K562 (cell line): Measurements from ENCODE around the gene MVD. TPM values are rescaled to one million over a fixed set of nuclear protein-coding genes. Genes with fewer than 3 reads are reported as not detected.
A peak's percentile ranks its signal among the peaks of the same experiment; 100 is the strongest.

Experiments
- CEBPB ChIP-seq: fragments of 450-650 bp; IDR thresholded peaks from 2 replicates; pipeline ENCODE4 v1.6.1; 2016; ENCODE audit warnings: missing genetic modification characterization, missing compliant biosample characterization
- FOXK2 ChIP-seq, 2 experiments: fragments of 450-650 bp; IDR thresholded peaks in 1 of 2; conservative IDR thresholded peaks in 1 of 2; 2 replicates each; pipeline ENCODE4 v1.6.1; 2016; ENCODE audit warnings: low read depth in 2 of 2, mild to moderate bottlenecking in 1 of 2
- HBP1 ChIP-seq: fragments of 450-650 bp; formaldehyde crosslinking; IDR thresholded peaks from 2 replicates; pipeline ENCODE4 v1.4.0; 2022; ENCODE audit warnings: missing genetic modification characterization
- LCOR ChIP-seq: sonication (generic); formaldehyde crosslinking; IDR thresholded peaks from 2 replicates; pipeline ENCODE4 v1.8.0; 2022; ENCODE audit warnings: mild to moderate bottlenecking, missing genetic modification reagents
- NR2C2 ChIP-seq, 2 experiments: fragments of 200-800 bp in 1 of 2; sonication (Bioruptor generic) in 1 of 2; sonication (generic) in 1 of 2; formaldehyde crosslinking in 1 of 2; IDR thresholded peaks; 2 replicates each; pipeline versions ENCODE4 v1.6.1 to v1.8.0; 2016 to 2022; ENCODE audit warnings: mild to moderate bottlenecking in 1 of 2, missing compliant biosample characterization in 1 of 2, missing genetic modification characterization in 1 of 2, missing genetic modification reagents in 1 of 2
- NR3C1 ChIP-seq: sonication (generic); formaldehyde crosslinking; IDR thresholded peaks from 2 replicates; pipeline ENCODE4 v1.8.1; 2022; ENCODE audit warnings: missing genetic modification reagents
- PHB ChIP-seq: fragments of 250-450 bp; sonication (Bioruptor Pico); IDR thresholded peaks from 2 replicates; pipeline ENCODE4 v1.5.0; 2021
- RHOXF2B ChIP-seq: fragments of 250-450 bp; sonication (Bioruptor Pico); conservative IDR thresholded peaks from 2 replicates; pipeline ENCODE4 v1.5.1; 2021
- TRIM28 ChIP-seq: fragments of 450-650 bp; IDR thresholded peaks from 2 replicates; pipeline ENCODE4 v1.6.1; 2017
- YY1 ChIP-seq, 3 experiments: IDR thresholded peaks; 2 replicates each; pipeline ENCODE4 v1.6.1; 2011; ENCODE audit warnings: low read length in 2 of 3, mild to moderate bottlenecking in 2 of 3, moderate library complexity in 2 of 3, borderline replicate concordance in 1 of 3, control low read depth in 1 of 3, low read depth in 1 of 3; ENCODE audit not compliant: insufficient read depth in 3 of 3, insufficient replicate concordance in 2 of 3, control insufficient read depth in 1 of 3, insufficient read length in 1 of 3; ENCODE audit errors: extremely low read depth in 1 of 3
- ZBTB49 ChIP-seq: sonication (generic); formaldehyde crosslinking; IDR thresholded peaks from 2 replicates; pipeline ENCODE4 v1.8.0; 2022; ENCODE audit warnings: missing genetic modification reagents, mild to moderate bottlenecking, borderline replicate concordance
- ZBTB8A ChIP-seq: fragments of 450-650 bp; IDR thresholded peaks from 2 replicates; pipeline ENCODE4 v1.6.1; 2018; ENCODE audit warnings: mild to moderate bottlenecking, moderate library complexity; ENCODE audit not compliant: partially characterized antibody
- ZNF24 ChIP-seq: fragments of 450-650 bp; IDR thresholded peaks from 2 replicates; pipeline ENCODE4 v1.6.1; 2016
- polyA plus RNA-seq, 8 experiments: library from polyadenylated mRNA; depleted of rRNA in 4 of 8; stranded (reverse) in 5 of 8; unstranded in 3 of 8; fragments of >200 nt; fragmentation: Nextera tagmentation in 2 of 8; fragmentation: Illumina TruSeq in 1 of 8; extraction: Ambion mirVana in 2 of 8; extraction: Trizol in 1 of 8; gene quantifications; 2 replicates each; pipeline versions ENCODE4 v1.2.1 to v1.2.3, GENCODE V29; 2011 to 2014; ENCODE audit warnings: inconsistent platforms in 1 of 8, missing spikeins in 1 of 8
- total RNA-seq, 7 experiments: library from RNA; depleted of rRNA in 6 of 7; stranded (reverse); fragments of >200 nt in 6 of 7; fragmentation: Illumina TruSeq in 2 of 7; extraction: Trizol in 2 of 7; gene quantifications; 2 replicates each; pipeline versions ENCODE4 v1.2.1 to v1.2.3, GENCODE V29; 2011 to 2021; ENCODE audit warnings: low replicate concordance in 1 of 7

MVD gene
- total and polyA plus RNA-seq, 9 of the 15 experiments (the other 6 are each of a cell fraction or from before 2014, with no cell fraction given) = 12.2 to 141 (median 45.3) TPM

- TF ChIP-seq ZBTB49 (CRISPR knock-in tag) (no peak), HBP1 (no peak), CEBPB (tag) (peak; percentile 79), NR3C1 (CRISPR knock-in tag) (no peak), PHB (CRISPR knock-in tag) (0 out of 2 replicates have a peak, but pooled peaks have one; percentile 32), YY1 (IDR thresholded peaks at IDR 0.05; ENCODE audit: borderline replicate concordance in 1 of 3, control insufficient read depth in 1 of 3, extremely low read depth in 1 of 3, insufficient read depth in 3 of 3, insufficient read length in 1 of 3, insufficient replicate concordance in 2 of 3, low read depth in 1 of 3, low read length in 2 of 3) (no peak), ZNF24 (no peak), NR2C2 (CRISPR knock-in tag; IDR thresholded peaks at IDR 0.05) (no peak), NR2C2 (tag; IDR thresholded peaks at IDR 0.05) (no peak), RHOXF2B (CRISPR knock-in tag) (no peak), FOXK2 (conservative IDR thresholded peaks at IDR 0.05 in 1 of 2, IDR thresholded peaks at IDR 0.05 in 1 of 2; ENCODE audit: low read depth in 2 of 2) (no peak), TRIM28 (no peak), ZBTB8A (no peak), LCOR (CRISPR knock-in tag) (no peak)
Observed at GRCh38 chr16:88634141-88634993, 28.5 kb downstream of the MVD start (continued).
